GM18861 (cell line): ENCODE measurements around the gene NPY4R.
"Not testable (repeated sequence)": the region's sequence is repeated elsewhere in the genome, so short reads cannot be mapped to it uniquely, and the experiment has no call there.

Experiments
- ATAC-seq: cut with Tn5 transposase; IDR thresholded peaks from one replicate; pipeline ENCODE4 v1.9.1; 2021; ENCODE audit not compliant: unreplicated experiment

The NPY4R gene, protein sequence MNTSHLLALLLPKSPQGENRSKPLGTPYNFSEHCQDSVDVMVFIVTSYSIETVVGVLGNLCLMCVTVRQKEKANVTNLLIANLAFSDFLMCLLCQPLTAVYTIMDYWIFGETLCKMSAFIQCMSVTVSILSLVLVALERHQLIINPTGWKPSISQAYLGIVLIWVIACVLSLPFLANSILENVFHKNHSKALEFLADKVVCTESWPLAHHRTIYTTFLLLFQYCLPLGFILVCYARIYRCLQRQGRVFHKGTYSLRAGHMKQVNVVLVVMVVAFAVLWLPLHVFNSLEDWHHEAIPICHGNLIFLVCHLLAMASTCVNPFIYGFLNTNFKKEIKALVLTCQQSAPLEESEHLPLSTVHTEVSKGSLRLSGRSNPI

DNA sequence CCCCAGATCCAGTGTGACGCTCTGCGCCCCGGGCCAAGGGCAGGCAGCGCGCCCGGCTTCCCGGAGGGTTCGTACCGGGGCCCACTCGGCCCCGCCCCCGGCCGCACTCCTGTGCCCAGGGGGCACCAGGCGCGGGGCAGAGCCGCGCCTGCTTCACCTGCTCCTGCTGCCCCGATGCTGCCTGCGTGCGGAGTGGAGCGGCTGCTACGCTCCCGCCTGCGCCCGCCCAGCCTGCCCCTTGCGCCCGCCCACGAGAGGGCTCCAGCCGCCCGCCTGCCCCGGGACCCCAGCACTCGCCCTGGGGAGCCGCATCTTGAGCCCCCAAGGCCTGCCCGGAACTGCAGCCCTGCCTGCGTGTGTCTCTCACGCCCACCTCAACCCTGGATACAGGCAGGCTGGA, at the start of gene NPY4R:
NPY4R (minus strand) TSS at position 194 of the 400 bp plus-strand sequence. CDS start 3,323 bp downstream, outside the sequence.
- not testable (repeated sequence) for ATAC-seq

GRCh38 chr10:46515366-46515765, 49.6 kb upstream of the NPY4R start:
- ATAC-seq = no peak

DNA sequence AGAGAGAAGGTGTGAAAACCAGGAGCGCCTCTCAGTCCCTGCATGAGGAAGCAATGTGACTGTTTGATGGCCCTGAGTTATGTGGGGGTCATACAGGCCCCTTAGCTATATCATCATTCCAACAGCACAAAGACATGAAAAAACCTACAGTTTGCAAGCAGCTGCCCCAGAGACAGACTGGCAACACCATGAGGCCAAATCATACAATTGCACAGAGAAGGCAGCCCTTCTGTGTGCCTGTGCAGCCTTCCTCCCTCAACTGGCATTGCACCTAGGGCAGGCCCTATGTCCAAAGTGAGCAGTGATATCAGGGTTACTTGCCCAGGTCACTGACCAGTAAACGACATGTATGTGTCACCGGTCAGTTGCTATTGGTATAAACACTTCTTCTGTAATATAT, 49.1 kb upstream of the NPY4R start:
- ATAC-seq = no peak

- ATAC-seq = no peak
Measured at GRCh38 chr10:46514431-46514861, 48.7 kb upstream of the NPY4R start.

GRCh38 chr10:46513333-46513732, 47.6 kb upstream of the NPY4R start:
- ATAC-seq = not testable (repeated sequence)

GRCh38 chr10:46512725-46513124, 47.0 kb upstream of the NPY4R start:
- ATAC-seq = not testable (repeated sequence)

DNA sequence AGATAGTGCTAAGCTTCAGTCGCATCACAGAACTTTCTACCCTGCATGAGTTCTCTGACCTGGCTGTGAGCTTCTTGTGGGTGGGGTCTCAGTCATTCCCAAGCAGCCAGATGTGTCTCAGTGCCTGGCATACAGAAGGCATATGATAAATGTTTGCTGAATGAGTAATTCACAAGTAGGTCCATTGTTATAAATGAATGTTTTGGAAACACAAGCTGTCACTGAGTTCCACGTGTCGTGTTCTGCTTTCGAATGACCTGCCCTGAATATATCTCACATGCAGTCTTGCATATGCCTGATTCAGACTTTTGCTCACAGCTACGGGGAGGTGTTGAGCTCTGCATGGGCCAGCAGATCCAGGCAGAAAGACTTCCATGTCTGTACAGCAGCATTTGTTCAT, 46.2 kb upstream of the NPY4R start:
- not testable (repeated sequence) for ATAC-seq

DNA sequence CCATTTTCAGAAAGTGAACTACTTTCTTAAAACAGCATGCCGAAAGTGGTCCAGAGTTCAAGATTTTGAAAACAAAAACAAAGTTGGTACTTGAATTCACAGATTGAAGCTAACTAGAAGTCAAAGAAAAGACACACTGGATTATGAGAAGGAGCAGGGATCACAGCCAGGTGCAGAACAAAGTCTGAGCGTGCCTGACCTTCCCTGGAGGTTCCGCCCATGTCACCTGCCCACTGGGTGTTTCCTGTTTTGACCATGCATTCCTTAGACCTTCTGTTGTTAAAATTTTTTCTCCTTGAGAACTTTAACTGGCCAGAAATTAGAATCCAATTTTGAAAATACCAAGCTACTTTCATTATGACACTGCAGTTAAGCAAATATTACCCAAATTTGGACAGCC, 34.2 kb upstream of the NPY4R start:
- not testable (repeated sequence) for ATAC-seq

DNA sequence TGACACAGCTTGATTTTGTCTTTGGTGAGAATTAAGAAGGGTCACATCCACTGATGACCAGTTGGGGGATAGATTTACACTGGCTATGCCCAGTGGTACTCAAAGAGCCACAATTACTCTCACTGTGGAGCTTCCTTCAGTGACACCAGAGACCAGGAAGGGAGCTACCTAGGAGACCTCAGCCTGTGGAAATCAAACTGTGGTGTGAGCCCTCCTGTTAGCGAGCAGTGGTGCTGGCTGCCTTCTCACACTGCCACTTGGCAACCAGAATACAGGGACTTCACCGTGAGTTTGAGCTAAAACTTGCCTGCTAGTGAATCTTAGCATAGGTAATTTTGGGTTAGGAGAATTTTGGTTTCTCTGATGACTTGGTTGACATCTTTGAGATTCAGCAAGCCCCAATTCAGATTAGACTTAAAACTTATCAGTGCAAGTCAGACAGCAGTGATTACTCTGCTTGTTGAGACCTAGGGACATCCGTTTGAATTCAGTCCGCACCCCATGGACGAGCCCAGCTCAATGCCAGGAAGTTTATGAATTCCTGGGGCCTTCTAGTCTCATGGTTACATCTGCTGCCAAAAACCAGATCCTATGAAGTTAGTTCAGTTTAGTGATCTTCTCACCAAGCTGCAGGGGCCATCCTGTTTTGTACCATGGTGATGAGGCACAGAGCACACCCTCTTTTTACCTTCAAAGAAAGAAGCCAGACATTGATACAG, 33.4 kb upstream of the NPY4R start:
- ATAC-seq = not testable (repeated sequence)

DNA sequence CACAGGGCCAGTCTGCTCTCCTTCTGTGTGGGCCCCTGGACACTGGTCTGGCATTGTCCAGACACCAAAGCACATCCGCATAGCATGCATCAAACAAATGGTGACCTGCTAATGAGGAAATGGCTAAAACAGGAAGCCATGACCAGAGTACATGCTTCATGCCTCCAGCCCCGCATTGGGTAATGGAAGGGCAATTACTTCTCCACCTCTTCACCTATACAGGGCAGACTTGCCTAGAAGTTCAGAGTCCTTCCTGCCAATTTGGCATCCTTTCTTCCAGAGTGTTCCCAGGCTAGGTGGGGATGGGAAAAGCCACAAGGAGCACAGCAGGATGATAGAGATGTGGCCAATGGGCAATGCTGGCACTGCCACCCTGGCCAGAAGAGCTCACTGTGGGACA, 32.1 kb upstream of the NPY4R start:
- not testable (repeated sequence) for ATAC-seq

- ATAC-seq = not testable (repeated sequence)
Measured at GRCh38 chr10:46497401-46497800, 31.6 kb upstream of the NPY4R start.

- ATAC-seq = not testable (repeated sequence)
Measured at GRCh38 chr10:46491364-46492114, 25.8 kb upstream of the NPY4R start.

DNA sequence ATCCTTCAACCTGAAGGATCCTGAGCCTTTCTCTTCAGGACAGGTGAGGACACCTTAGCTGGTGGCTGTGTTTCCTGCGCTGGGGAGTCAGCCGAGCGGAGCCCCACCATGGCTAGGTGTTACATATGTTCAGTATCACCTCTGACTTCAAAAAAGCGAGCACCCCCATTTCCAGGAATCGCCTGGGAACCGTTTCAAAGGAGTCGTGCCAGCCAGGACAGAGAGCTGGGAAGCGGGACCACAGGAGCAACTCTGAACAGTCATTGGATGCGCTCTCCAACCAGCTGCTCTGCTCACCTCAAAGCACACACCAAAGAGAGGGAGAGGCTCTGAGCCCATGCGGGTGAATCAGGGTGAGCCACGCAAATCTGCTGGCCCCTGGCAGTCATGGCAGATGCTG, 24.5 kb upstream of the NPY4R start:
- ATAC-seq = not testable (repeated sequence)

- ATAC-seq = not testable (repeated sequence)
Measured at GRCh38 chr10:46486459-46486858, 20.7 kb upstream of the NPY4R start.

- not testable (repeated sequence) for ATAC-seq
Measured at GRCh38 chr10:46474746-46475320, 9.1 kb upstream of the NPY4R start.

- ATAC-seq = not testable (repeated sequence)
Measured at GRCh38 chr10:46473758-46474157, 8.0 kb upstream of the NPY4R start.

- ATAC-seq = not testable (repeated sequence)
Measured at GRCh38 chr10:46470134-46470533, 4.4 kb upstream of the NPY4R start.

DNA sequence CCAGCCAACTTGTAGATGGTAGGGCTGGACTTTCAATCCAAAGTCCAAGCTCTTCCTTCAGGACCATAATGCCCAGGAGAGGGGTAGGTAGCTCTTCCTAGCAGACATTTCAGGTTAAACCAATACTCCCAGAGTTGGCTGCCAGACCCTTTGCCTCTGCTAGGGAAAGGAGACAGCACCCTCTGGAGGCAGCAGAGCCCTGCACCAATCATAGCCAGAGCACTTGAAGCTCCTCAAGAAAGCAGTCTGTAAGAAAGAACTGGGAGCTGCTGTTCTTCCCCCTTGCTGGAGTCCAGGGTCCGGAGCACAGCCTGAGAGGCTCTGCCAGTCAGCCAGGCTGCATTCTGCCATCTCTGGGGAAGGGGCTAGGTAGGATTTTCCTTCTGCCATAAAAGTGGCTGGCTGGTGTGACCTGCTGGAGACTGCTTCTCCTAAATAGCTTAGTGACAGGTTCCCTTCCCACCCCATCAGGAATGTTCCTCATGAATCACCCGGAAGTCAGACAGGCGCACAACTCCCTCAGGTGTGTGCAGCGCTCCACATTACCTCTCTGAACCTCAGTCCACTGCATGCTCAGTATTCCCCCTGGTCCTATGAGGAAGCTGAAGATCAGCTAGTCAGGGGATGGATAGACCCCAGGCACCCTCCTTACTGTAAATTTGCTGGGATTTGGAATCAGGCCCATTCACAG, 2.5 kb upstream of the NPY4R start:
- not testable (repeated sequence) for ATAC-seq

GRCh38 chr10:46463608-46464007, 2.1 kb downstream of the NPY4R start:
- ATAC-seq = not testable (repeated sequence)

GRCh38 chr10:46462276-46462675, 3.5 kb downstream of the NPY4R start:
- ATAC-seq = not testable (repeated sequence)
